WTC11 (cell line): ENCODE measurements around the gene ODAD4. TPM values are rescaled to one million over a fixed set of nuclear protein-coding genes. Genes with fewer than 3 reads are reported as not detected.
A peak's percentile ranks its signal among the peaks of the same experiment; 100 is the strongest.

Experiments used
- ATAC-seq: fragments of 200-7000 bp; cut with Tn5 transposase; 2 replicates; pipeline ENCODE4 v1.10.0; 2021; ENCODE audit warnings: mild to moderate bottlenecking, moderate library complexity
- CTCF ChIA-PET: fragments of 300-600 bp; sonication (Branson Sonifier 250); formaldehyde crosslinking; loops from one replicate; lab custom pipeline; 2021; ENCODE audit warnings: antibody characterized with exemption; lab: Charles Lee
- POLR2A ChIA-PET: fragments of 350-600 bp; sonication (Branson Sonifier 250); formaldehyde crosslinking; loops from one replicate; lab custom pipeline; 2021; ENCODE audit warnings: antibody characterized with exemption; lab: Charles Lee
- DNase-seq: peaks from one replicate; pipeline ENCODE4 v3.0.0; 2021; ENCODE audit warnings: low spot score
- H3K27ac Mint-ChIP-seq: 2 replicates; pipeline ENCODE4 v1.8.0; 2021; ENCODE audit warnings: mixed read lengths
- H3K27me3 Mint-ChIP-seq: 2 replicates; pipeline ENCODE4 v1.8.0; 2021; ENCODE audit warnings: low read depth, mild to moderate bottlenecking, moderate library complexity, mixed read lengths
- H3K36me3 Mint-ChIP-seq: 2 replicates; pipeline ENCODE4 v1.8.0; 2021; ENCODE audit warnings: mixed read lengths
- H3K4me1 Mint-ChIP-seq: 2 replicates; pipeline ENCODE4 v1.8.0; 2022; ENCODE audit warnings: mixed read lengths
- H3K4me3 Mint-ChIP-seq: 2 replicates; pipeline ENCODE4 v1.8.0; 2021; ENCODE audit warnings: mild to moderate bottlenecking, moderate library complexity, mixed read lengths
- H3K9me3 Mint-ChIP-seq: 2 replicates; pipeline ENCODE4 v1.8.0; 2021; ENCODE audit warnings: mixed read lengths
- CREB1 ChIP-seq: sonication (generic); formaldehyde crosslinking; IDR thresholded peaks from 2 replicates; pipeline ENCODE4 v1.8.0; 2023; ENCODE audit warnings: mild to moderate bottlenecking, missing genetic modification reagents
- ESRRA ChIP-seq: sonication (generic); formaldehyde crosslinking; IDR thresholded peaks from 2 replicates; pipeline ENCODE4 v1.8.1; 2022; ENCODE audit warnings: mild to moderate bottlenecking, missing genetic modification reagents, borderline replicate concordance
- FOXJ3 ChIP-seq: sonication (generic); formaldehyde crosslinking; IDR thresholded peaks from 2 replicates; pipeline ENCODE4 v1.9.0; 2021; ENCODE audit warnings: missing genetic modification reagents, mild to moderate bottlenecking, borderline replicate concordance
- FOXP1 ChIP-seq: sonication (generic); formaldehyde crosslinking; IDR thresholded peaks from 2 replicates; pipeline ENCODE4 v1.8.0; 2022; ENCODE audit warnings: missing genetic modification reagents, mild to moderate bottlenecking, moderate library complexity, borderline replicate concordance
- GABPB1 ChIP-seq: sonication (generic); formaldehyde crosslinking; IDR thresholded peaks from 2 replicates; pipeline ENCODE4 v1.8.1; 2023; ENCODE audit warnings: mild to moderate bottlenecking, missing genetic modification reagents
- GRHL2 ChIP-seq: fragments of 250-450 bp; sonication (Bioruptor Pico); IDR thresholded peaks from 2 replicates; pipeline ENCODE4 v1.8.0; 2022; ENCODE audit warnings: mild to moderate bottlenecking, moderate library complexity; ENCODE audit not compliant: insufficient replicate concordance, severe bottlenecking
- MXD4 ChIP-seq: fragments of 250-450 bp; sonication (Bioruptor Pico); IDR thresholded peaks from 2 replicates; pipeline ENCODE4 v1.8.0; 2021; ENCODE audit warnings: mild to moderate bottlenecking, moderate library complexity, borderline replicate concordance
- NR1H2 ChIP-seq: sonication (generic); formaldehyde crosslinking; IDR thresholded peaks from 2 replicates; pipeline ENCODE4 v1.9.0; 2021; ENCODE audit warnings: mild to moderate bottlenecking, moderate library complexity, missing genetic modification reagents
- TCF7 ChIP-seq: sonication (generic); formaldehyde crosslinking; IDR thresholded peaks from 2 replicates; pipeline ENCODE4 v1.8.0; 2022; ENCODE audit warnings: mild to moderate bottlenecking, low read depth, missing genetic modification reagents, moderate library complexity
- TEAD4 ChIP-seq: sonication (generic); formaldehyde crosslinking; IDR thresholded peaks from 2 replicates; pipeline ENCODE4 v1.8.0; 2022; ENCODE audit warnings: mild to moderate bottlenecking, missing genetic modification reagents
- ZNF232 ChIP-seq: sonication (generic); formaldehyde crosslinking; IDR thresholded peaks from 2 replicates; pipeline ENCODE4 v1.8.0; 2022; ENCODE audit warnings: mild to moderate bottlenecking, missing genetic modification reagents
- total RNA-seq: library from RNA; stranded (reverse); gene quantifications from 3 replicates; pipeline ENCODE4 v1.2.3, GENCODE V29; 2021
- TF ChIP-seq, protein P1 (sequence below): fragments of 250-450 bp; sonication (Bioruptor Pico); IDR thresholded peaks from 2 replicates; pipeline ENCODE4 v2.1.2; 2022; ENCODE audit warnings: mild to moderate bottlenecking, moderate library complexity
- TF ChIP-seq, protein P2 (sequence below): sonication (generic); formaldehyde crosslinking; IDR thresholded peaks from 2 replicates; pipeline ENCODE4 v1.8.1; 2023; ENCODE audit warnings: mild to moderate bottlenecking, missing genetic modification reagents, borderline replicate concordance
- TF ChIP-seq, protein P3 (sequence below): sonication (generic); formaldehyde crosslinking; IDR thresholded peaks from 2 replicates; pipeline ENCODE4 v1.8.0; 2022; ENCODE audit warnings: mild to moderate bottlenecking, missing genetic modification reagents
- TF ChIP-seq, protein P4 (sequence below): sonication (generic); formaldehyde crosslinking; IDR thresholded peaks from 2 replicates; pipeline ENCODE4 v1.8.1; 2023; ENCODE audit warnings: mild to moderate bottlenecking, missing genetic modification reagents, moderate library complexity
- TF ChIP-seq, protein P5 (sequence below): sonication (generic); formaldehyde crosslinking; IDR thresholded peaks from 2 replicates; pipeline ENCODE4 v1.8.1; 2022; ENCODE audit warnings: mild to moderate bottlenecking, missing genetic modification reagents, moderate library complexity, borderline replicate concordance
- TF ChIP-seq, protein P6 (sequence below): sonication (generic); formaldehyde crosslinking; IDR thresholded peaks from 2 replicates; pipeline ENCODE4 v1.8.0; 2022; ENCODE audit warnings: mild to moderate bottlenecking, missing genetic modification reagents
- TF ChIP-seq, protein P7 (sequence below): sonication (generic); formaldehyde crosslinking; IDR thresholded peaks from 2 replicates; pipeline ENCODE4 v1.8.0; 2023; ENCODE audit warnings: missing genetic modification reagents

Gene ODAD4
- total RNA-seq, 1 experiment from 2014 or later = 1.9 TPM

DNA sequence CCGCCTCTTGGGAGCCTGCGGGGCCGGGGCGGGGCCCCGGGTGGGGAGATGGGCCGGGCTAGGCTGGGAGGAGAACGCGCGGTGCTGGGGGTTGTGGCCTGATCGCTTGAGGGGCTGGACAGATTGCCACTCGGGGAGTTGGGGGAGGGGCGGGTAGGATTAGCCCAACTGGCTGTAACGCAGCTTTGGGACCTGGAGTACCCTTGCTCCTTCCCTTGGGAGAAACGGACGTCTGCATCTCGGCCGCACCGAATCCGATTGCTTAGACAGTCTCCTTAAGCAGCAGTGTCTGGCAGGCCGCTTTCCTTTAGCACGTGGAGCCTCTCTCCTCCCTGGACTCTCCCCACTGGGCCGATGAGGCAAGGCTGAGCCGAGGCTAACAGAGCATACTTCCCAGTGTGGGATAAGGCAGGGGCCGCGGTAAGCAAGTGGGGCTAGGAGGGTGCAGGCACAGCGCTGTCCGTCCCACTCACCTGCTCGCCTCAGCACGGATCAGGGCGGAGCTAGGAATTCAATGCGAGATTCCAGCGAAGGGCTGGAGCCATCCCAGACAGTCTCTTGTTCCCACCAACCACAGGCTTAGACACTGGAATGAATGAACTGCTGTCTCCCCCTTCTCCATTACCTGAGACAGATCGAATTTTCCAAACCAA lies 11.1 kb upstream of the ODAD4 start:
- Mint-ChIP-seq H3K27ac (peak overlapping the region; percentile 96), H3K27me3 (no peaks in the 10 kb centered on the region), H3K4me1 (peaks cover 43% of the 10 kb centered on the region), H3K4me3 (peak overlapping the region; percentile 84), H3K9me3 (no peaks in the 10 kb centered on the region), H3K36me3 (no peaks in the 10 kb centered on the region)
- POLR2A ChIA-PET = interaction anchor here (0.5 to 2.6 kb wide), 9 partner anchors 11 to 230 kb away, joined by 3 to 14 read pairs (median 4); partner anchors contain the start of genes DNAJC7, KLHL11 and ODAD4
- CTCF ChIA-PET = interaction anchor here (1.0 to 8.6 kb wide), 9 partner anchors 11 to 520 kb away, joined by 3 to 134 read pairs (median 5); partner anchors contain the start of genes JUP, KCNH4 and ODAD4
- peak; percentile 67 for DNase-seq
- ATAC-seq = peak; percentile 73
- TF ChIP-seq CREB1 (no peak), FOXJ3 (CRISPR knock-in tag) (no peak), ESRRA (no peak), ZNF232 (no peak)
- TF ChIP-seq, protein P1, sequence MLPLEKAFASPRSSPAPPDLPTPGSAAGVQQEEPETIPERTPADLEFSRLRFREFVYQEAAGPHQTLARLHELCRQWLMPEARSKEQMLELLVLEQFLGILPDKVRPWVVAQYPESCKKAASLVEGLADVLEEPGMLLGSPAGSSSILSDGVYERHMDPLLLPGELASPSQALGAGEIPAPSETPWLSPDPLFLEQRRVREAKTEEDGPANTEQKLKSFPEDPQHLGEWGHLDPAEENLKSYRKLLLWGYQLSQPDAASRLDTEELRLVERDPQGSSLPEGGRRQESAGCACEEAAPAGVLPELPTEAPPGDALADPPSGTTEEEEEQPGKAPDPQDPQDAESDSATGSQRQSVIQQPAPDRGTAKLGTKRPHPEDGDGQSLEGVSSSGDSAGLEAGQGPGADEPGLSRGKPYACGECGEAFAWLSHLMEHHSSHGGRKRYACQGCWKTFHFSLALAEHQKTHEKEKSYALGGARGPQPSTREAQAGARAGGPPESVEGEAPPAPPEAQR = no peak
- TF ChIP-seq, protein P2, sequence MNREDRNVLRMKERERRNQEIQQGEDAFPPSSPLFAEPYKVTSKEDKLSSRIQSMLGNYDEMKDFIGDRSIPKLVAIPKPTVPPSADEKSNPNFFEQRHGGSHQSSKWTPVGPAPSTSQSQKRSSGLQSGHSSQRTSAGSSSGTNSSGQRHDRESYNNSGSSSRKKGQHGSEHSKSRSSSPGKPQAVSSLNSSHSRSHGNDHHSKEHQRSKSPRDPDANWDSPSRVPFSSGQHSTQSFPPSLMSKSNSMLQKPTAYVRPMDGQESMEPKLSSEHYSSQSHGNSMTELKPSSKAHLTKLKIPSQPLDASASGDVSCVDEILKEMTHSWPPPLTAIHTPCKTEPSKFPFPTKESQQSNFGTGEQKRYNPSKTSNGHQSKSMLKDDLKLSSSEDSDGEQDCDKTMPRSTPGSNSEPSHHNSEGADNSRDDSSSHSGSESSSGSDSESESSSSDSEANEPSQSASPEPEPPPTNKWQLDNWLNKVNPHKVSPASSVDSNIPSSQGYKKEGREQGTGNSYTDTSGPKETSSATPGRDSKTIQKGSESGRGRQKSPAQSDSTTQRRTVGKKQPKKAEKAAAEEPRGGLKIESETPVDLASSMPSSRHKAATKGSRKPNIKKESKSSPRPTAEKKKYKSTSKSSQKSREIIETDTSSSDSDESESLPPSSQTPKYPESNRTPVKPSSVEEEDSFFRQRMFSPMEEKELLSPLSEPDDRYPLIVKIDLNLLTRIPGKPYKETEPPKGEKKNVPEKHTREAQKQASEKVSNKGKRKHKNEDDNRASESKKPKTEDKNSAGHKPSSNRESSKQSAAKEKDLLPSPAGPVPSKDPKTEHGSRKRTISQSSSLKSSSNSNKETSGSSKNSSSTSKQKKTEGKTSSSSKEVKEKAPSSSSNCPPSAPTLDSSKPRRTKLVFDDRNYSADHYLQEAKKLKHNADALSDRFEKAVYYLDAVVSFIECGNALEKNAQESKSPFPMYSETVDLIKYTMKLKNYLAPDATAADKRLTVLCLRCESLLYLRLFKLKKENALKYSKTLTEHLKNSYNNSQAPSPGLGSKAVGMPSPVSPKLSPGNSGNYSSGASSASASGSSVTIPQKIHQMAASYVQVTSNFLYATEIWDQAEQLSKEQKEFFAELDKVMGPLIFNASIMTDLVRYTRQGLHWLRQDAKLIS (CRISPR knock-in tag) = no peak
- TF ChIP-seq, protein P3, sequence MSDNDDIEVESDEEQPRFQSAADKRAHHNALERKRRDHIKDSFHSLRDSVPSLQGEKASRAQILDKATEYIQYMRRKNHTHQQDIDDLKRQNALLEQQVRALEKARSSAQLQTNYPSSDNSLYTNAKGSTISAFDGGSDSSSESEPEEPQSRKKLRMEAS (CRISPR knock-in tag) = 0 out of 2 replicates have a peak, but pooled peaks have one; percentile 68

DNA sequence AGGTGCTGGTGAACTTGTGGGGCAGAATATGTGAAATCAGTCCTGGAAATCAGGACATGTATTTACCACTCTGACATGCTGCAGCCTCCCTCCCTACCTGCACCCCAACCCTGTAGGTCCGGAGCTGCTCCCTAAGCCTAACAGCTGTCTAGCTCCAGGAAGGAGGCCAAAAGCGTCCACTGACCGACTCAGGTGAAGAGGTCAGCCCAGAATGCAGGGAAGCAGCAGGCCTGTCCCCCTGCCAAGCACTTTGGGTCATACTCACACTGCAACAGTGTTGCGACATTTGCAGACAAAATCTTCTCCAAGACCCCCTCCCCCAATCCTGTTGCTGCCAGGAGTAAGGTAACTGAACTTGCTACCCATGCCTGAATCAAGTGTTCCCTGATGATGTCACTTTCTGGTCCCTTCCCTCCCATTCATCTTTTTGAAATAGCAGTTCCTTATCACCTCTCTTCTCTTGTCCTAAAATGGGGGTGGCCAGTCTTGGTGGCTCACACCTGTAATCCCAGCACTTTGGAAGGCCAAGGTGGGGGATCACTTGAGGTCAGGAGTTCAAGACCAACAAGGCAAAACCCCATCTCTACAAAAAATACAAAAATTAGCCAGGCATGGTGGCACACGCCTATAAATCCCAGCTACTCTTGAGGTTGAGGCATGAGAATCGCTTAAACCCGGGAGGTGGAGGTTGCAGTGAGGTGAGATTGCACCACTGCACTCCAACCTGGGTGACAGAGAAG lies 10.4 kb upstream of the ODAD4 start:
- POLR2A ChIA-PET = interaction anchor here (1.3 to 1.9 kb wide), 3 partner anchors 10 to 230 kb away, joined by 5 to 13 read pairs (median 6); partner anchors contain the start of genes DNAJC7 and ODAD4
- Mint-ChIP-seq H3K9me3 (no peaks in the 10 kb centered on the region), H3K4me1 (peaks cover 36% of the 10 kb centered on the region), H3K4me3 (peak overlapping the region; percentile 84), H3K36me3 (no peaks in the 10 kb centered on the region), H3K27me3 (no peaks in the 10 kb centered on the region), H3K27ac (peak overlapping the region; percentile 96)
- DNase-seq (peak; percentile 21), ATAC-seq (peak; percentile 0; the same call in 1 of the 2 replicates)
- CTCF ChIA-PET = interaction anchor here (1.2 to 8.6 kb wide), 7 partner anchors 10 to 519 kb away, joined by 3 to 134 read pairs (median 5); partner anchors contain the start of genes JUP and ODAD4
- TF ChIP-seq MXD4 (CRISPR knock-in tag) (no peak), FOXP1 (CRISPR knock-in tag) (no peak), NR1H2 (CRISPR knock-in tag) (no peak), TEAD4 (CRISPR knock-in tag) (no peak), TCF7 (no peak), GABPB1 (CRISPR knock-in tag) (no peak), GRHL2 (CRISPR knock-in tag) (no peak)
- TF ChIP-seq, protein P4, sequence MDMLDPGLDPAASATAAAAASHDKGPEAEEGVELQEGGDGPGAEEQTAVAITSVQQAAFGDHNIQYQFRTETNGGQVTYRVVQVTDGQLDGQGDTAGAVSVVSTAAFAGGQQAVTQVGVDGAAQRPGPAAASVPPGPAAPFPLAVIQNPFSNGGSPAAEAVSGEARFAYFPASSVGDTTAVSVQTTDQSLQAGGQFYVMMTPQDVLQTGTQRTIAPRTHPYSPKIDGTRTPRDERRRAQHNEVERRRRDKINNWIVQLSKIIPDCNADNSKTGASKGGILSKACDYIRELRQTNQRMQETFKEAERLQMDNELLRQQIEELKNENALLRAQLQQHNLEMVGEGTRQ (CRISPR knock-in tag) = no peak
- TF ChIP-seq, protein P5, sequence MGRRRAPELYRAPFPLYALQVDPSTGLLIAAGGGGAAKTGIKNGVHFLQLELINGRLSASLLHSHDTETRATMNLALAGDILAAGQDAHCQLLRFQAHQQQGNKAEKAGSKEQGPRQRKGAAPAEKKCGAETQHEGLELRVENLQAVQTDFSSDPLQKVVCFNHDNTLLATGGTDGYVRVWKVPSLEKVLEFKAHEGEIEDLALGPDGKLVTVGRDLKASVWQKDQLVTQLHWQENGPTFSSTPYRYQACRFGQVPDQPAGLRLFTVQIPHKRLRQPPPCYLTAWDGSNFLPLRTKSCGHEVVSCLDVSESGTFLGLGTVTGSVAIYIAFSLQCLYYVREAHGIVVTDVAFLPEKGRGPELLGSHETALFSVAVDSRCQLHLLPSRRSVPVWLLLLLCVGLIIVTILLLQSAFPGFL (CRISPR knock-in tag) = no peak
- TF ChIP-seq, protein P6, sequence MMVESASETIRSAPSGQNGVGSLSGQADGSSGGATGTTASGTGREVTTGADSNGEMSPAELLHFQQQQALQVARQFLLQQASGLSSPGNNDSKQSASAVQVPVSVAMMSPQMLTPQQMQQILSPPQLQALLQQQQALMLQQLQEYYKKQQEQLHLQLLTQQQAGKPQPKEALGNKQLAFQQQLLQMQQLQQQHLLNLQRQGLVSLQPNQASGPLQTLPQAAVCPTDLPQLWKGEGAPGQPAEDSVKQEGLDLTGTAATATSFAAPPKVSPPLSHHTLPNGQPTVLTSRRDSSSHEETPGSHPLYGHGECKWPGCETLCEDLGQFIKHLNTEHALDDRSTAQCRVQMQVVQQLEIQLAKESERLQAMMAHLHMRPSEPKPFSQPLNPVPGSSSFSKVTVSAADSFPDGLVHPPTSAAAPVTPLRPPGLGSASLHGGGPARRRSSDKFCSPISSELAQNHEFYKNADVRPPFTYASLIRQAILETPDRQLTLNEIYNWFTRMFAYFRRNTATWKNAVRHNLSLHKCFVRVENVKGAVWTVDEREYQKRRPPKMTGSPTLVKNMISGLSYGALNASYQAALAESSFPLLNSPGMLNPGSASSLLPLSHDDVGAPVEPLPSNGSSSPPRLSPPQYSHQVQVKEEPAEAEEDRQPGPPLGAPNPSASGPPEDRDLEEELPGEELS (CRISPR knock-in tag) = no peak
- TF ChIP-seq, protein P7, sequence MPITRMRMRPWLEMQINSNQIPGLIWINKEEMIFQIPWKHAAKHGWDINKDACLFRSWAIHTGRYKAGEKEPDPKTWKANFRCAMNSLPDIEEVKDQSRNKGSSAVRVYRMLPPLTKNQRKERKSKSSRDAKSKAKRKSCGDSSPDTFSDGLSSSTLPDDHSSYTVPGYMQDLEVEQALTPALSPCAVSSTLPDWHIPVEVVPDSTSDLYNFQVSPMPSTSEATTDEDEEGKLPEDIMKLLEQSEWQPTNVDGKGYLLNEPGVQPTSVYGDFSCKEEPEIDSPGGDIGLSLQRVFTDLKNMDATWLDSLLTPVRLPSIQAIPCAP = no peak
- TF ChIP-seq, protein P1 = no peak
